GM18526 (cell line): ENCODE data around the gene FUT7.

Source experiments
- POLR2A ChIP-seq: IDR thresholded peaks from 3 replicates; pipeline ENCODE4 v1.6.1; 2011; ENCODE audit not compliant: insufficient read length; ENCODE audit errors: extremely low read depth

FUT7 gene, protein sequence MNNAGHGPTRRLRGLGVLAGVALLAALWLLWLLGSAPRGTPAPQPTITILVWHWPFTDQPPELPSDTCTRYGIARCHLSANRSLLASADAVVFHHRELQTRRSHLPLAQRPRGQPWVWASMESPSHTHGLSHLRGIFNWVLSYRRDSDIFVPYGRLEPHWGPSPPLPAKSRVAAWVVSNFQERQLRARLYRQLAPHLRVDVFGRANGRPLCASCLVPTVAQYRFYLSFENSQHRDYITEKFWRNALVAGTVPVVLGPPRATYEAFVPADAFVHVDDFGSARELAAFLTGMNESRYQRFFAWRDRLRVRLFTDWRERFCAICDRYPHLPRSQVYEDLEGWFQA

DNA sequence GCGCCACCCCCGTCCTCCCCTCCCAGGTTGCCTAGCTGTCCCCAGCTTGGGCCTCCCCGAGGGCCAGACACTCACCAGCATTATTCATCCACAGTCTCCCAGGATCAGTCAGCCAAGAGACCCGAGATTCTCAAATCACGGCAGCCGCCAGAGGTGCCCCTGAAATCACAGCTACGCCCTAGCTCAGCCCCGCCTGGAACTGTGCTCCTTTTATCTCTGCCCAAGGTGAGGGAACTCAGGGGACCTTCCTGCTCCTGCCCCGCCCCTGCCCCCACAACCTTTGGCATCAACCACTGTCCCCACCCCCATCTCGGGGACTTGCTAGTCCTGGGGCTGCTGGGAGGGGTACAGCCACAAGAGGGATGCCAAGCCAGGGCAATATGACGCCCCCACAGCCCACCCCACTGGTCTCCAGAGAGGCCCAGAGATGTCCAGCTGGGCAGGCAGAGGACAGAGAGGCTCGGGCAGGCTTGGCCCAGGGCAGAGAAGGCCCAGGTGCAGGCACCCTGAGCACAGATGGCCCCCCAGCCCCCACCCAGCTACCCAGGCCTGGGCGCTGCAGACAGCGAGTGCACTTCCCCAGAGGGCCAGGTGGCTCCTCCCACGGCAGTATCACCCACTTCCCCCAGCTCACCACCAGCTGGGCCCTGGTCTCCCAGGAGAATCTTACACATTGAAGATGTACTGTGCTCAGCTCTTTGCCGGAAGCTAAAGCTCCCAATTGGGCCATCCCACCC lies at the start of gene FUT7:
TSS of gene FUT7 (minus strand) at position 185 of the 737 bp plus-strand sequence. CDS start at position 88, 97 bp downstream.
- no peak for TF ChIP-seq POLR2A

DNA sequence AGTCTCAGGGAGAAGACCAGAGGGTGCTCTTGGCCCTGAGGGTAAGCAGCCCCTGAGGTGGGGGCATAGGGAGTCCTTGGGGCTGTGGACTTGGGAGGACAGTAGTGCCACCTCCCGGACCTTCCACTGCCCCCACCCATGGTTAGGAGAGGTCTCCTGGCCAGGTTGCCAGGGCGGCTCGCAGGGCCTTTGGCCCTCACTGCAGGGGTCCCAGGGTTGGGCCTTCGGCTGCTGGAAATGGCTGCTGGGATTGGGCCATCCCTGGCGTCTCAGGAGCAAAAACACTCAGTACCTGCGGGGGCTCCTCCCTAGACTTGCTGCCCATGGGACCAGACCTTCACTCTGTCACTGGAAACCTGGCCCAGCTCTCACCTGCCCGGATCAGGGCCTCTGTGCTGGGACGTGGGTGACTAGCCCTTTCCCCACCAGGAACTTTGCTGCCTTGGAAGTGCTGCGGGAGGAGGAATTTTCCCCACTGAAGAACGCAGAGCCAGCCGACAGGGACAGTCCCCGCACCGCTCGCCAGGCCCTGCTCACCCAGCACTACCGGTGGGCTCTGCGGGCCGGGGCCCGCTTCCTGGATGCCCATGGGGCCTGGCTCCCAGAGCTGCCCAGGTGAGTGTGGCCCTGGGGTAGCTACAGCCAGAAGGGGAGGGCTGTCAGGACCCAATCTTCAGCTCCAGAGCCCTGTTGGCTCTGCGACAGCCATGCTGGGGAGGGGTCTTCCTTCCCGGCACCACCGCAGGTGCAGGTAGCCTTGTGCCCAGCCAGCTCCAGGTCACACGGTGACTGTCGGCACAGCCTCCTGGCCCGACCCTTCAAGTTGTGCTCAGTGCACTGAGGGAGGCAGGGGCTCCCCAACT lies 48.6 kb upstream of the FUT7 start:
- TF ChIP-seq POLR2A: no peak

DNA sequence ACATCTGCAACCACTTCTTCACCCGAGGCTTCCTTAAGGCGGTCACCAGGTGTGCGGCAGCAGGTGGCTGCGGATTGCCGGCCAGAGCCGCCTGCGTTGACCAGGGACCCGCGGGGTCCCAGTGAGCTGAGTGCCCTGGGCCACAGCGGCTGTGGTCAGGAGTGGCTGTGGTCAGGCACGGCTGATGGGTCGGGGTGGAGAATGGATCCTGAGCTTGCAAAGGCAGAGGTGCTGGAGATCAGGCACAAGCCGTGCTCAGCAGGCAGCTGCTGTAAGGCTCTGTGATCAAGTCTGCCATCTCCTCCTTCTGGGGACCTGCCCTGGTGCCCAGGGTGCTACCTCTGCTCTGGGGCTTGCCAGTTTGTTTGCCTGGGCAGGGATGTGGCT lies 47.5 kb upstream of the FUT7 start:
- no peak for TF ChIP-seq POLR2A

DNA sequence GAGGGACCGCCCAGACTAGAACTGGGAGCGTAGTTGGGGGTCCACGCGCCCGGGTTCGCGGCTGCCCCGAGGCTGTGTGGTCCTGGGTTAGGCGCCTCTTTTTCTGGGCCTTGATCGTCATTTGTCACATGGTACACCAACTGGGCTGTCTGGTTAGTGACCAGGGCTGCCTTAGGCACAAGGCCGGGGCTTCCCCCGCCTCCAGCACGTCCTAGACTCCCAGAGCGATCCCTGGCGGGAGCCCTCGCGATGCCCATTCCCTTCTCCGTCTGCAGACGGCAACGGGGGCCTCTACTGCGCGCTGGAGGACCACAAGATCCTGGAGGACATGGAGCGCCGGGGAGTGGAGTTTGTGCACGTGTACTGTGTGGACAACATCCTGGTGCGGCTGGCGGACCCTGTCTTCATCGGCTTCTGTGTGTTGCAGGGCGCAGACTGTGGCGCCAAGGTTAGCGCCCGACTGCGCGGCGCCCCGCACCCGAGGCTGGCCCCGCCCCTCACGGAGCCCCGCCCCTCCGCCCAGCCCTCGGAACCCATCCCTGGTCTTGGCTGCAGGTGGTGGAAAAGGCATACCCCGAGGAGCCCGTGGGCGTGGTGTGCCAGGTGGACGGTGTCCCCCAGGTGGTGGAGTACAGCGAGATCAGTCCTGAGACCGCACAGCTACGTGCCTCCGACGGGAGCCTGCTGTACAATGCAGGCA lies 47.0 kb upstream of the FUT7 start:
- TF ChIP-seq POLR2A: no peak

DNA sequence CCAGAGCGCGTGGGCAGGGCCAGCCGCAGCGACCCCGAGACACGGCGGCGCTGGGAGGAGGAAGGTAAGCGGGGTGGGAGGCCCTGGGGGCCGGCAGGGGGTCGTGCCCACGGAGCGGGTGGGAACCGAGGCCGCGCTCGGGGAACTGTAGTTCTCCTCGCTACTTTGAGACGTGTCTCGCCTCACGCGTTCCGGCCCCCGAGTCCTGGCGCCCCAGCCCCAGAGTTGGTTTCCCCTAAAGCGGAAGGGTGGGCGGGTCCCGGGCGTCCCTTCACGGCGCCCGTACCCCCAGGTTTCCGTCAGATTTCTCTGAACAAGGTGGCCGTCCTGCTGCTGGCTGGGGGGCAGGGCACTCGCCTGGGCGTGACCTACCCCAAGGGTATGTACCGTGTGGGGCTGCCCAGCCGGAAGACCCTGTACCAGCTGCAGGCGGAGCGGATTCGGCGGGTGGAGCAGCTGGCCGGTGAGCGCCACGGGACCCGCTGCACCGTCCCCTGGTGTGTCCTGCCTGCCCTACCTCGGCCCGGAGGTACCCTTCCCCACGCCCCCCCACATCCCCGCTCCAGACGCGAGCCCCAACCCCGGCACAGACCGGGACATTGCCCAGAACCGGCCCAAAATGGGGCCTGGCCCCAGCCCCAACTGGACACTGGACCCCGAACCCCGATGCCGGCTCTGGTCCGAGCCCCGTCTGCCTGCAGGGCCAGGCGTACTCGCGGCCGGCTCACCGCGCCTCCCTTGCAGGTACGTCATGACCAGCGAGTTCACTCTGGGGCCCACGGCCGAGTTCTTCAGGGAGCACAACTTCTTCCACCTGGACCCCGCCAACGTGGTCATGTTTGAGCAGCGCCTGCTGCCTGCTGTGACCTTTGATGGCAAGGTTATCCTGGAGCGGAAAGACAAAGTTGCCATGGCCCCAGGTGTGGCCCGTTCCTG lies 46.1 kb upstream of the FUT7 start:
- peak; percentile 1 for TF ChIP-seq POLR2A

DNA sequence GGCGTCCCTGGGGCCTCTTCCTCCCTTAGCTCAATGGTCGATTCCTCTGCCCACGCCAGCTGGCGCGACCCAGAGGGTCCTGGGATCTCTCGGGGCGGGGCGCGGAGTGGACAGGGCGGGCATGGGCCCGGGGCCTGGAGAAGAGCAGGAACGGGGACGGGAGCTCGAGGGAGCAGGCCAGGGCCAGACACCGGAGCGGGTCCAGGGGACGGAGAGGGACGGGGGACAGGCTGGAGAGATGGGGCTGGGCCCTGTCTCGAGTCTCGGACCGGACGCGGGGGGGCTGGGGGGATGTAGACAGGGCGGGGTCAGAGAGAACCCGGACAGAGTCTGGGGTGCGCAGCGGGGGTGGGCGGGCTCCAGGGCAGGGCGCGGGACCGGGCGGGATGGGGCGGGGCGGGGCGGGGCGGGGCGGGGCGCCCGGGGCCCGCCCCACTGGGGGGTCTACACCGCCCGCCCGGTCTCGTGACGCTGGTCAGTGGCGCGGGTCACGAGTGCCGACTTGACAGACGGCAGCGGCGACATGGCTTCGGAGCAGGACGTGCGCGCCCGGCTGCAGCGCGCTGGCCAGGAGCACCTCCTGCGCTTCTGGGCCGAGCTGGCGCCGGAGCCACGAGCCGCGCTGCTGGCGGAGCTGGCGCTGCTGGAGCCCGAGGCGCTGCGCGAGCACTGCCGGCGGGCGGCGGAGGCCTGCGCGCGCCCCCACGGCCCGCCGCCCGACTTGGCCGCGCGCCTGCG lies 45.3 kb upstream of the FUT7 start, which contains the start of gene UAP1L1:
TSS of gene UAP1L1 (plus strand) at position 508 of the 738 bp plus-strand sequence. CDS start at position 524, 16 bp downstream.
- TF ChIP-seq POLR2A: peak; percentile 56

DNA sequence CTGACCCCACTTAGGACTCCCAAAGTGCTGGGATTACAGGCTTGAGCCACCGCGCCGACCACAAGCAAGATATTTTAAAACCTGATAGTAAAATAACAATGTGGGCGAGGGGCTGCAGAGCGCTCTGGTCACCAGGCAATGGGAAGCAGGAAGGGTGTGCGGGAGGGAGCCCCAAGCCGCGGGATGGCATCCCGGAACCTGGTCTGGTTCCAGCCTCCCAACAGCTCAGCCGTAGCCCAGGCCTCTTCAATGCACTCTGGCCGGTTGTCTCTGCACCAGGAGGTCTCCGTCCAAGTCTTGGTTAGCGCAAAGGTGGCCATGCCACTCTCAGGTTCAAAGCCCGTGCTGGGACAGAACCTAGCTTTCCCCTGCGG lies 44.7 kb upstream of the FUT7 start:
- no peak for TF ChIP-seq POLR2A

DNA sequence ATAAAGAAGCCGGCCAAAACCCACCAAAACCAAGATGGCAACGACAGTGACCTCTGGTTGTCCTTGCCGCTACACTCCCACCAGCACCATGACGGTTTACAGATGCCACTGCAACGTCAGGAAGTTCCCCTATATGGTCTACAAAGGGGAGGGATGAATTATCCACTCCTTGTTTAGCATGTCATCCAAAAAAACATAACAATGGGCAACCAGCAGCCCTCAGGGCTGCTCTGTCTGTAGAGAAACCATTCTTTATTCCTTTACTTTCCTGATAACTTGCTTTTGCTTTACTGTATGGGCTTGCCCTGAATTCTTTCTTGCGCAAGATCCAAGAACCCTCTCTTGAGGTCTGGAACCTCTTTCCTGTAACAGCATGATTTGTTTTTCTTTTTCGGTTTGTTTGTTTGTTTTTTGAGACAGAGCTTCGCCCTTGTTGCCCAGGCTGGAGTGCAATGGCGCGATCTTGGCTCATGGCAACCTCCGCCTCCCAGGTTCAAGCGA lies 43.4 kb upstream of the FUT7 start:
- no peak for TF ChIP-seq POLR2A

DNA sequence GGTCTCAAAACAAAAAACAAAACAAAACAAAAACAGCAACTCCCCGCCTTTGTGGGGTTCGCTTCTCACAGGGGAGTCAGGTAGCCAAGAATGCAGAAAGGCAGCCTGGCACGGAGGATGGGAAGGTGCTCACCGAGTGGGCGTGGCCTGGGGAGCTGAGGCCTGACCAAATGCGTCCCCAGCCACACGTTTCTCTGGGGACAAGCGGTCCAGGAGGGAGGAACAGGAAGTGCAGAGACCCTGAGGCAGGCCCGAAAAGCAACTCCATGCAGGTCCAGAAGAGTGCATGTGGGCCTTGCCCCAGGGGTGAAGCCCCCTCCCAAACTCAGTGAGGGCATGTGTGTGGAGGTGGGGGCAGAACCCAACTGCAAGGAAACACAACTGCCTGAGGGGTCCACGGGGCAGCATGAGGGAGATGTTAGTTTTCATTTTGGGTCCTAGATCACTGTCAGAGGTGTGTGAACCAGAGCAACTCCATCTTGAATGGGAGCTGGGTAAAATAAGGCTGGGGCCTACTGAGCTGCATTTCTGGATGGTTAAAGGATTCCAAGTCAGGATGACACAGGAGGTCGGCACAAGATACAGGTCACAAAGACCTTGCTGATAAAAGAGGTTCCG lies 42.9 kb upstream of the FUT7 start:
- no peak for TF ChIP-seq POLR2A

DNA sequence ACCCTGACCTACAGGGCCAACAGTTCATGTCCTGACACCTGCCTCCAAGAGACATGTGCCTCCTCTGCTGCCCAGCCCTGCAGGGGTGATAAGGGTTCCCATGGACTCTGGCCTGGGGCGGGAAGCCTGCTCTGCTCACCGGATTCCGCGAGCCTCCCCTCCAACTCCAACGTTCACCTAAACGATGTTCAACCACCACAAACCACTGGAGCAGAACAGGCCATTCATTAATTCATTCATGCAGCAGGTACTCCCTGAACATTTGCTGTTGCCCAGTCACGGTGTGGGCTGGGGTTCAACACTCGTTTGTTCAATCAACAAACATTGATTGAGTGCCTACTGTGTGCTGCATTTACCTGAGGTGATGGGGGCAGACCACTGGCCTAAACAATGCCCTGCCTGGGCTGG lies 42.1 kb upstream of the FUT7 start:
- TF ChIP-seq POLR2A: no peak

DNA sequence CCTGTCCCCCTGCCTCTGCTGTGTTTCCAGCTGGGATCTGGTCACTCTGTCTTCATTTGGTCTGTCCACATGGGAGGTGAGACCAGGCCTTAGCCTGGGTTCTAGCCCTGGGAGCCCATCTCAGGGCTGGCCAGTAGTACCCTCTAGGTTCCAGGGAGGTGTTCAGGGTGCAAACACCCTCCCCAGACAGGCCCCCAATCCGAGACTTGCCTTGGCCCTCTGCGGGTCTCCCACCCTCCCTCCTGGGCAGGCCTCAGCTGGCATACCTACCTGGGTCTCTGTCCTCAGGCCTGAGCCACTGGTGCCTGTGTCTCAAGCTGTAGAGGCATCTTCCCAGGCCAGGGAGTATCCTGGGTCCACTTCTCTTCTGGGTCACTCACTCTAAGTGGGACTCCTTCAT lies 39.4 kb upstream of the FUT7 start:
- no peak for TF ChIP-seq POLR2A

DNA sequence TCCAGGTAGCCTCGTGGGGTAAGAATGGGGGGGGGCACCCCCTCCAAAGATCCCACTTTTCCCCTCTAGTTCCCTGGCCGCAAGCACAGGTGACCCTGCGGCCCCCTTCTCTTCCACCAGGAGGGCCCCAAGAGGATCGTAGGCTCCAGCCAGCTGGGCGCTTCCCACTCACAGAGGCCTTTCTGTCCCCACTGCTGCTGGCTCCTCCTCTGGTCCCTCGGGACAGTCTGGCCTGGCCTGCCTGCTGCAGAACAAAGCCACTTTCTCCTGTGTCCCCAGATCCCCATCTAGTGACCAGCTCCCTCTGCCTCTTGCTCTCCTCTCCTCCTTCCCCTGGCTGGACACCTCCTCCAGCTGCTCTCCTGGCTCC lies 39.0 kb upstream of the FUT7 start:
- no peak for TF ChIP-seq POLR2A

DNA sequence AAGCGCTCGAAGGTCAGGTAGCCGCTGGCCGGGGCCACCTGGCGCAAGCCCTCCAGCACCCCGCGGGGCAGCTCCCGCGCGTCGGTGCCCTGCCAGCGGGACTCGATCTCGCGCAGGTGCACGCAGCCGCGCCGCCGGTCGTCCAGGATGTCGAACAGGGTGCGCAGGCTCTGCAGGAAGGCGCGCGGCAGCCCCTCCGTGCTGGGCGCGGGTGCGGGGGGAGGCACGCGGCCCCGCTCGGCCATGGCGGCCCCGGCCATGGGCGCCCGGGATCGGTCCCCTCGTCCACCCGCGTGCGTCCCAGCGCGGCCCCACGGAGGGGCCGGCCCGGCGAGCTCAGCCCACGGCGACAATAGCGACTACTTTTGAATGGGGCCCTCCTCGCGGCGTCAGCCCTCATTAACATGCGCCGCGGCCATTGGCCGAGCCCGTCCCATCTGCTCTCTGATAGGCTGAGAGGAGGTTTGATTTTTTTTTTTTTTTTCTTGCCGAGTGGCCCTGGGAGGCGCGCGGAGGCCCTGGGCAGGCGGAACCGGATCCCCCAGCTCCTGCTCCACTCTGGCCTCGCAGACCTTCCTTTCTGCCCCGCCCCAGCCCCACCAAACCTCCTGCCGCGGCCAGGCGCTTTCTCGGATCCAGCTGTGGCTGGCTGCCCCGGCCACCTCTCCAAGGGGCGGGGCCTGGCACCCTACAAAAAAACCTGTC lies 38.5 kb upstream of the FUT7 start, which contains the start of gene SAPCD2:
TSS of gene SAPCD2 (minus strand) at position 357 of the 705 bp plus-strand sequence. CDS start at position 260, 97 bp downstream.
- TF ChIP-seq POLR2A: peak; percentile 70
